Measurements from ENCODE around the gene FH. TPM values are rescaled to one million over a fixed set of nuclear protein-coding genes. Genes with fewer than 3 reads are reported as not detected.

Gene FH
- total RNA-seq, 2 experiments from 2014 or later: 13.0 to 16.9 TPM

DNA sequence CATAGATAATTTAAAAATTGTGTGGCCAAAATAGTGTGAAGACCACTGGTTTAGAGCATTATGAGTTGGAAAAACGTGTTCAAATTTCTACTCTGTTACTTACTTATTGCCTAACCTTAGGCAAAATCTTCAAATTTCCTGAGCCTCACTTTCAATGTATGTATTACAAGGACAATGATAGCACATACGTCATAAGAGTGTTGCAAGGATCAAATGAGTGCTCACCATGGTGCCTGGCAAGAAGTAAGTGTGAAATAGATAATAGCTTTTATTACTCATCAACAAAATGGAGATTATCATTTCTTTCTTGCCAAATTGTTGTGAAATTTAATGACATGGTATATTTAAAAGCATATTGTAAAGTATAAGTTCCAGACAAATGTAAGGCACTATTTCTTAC lies 57.2 kb downstream of the FH start:
- Mint-ChIP-seq H3K27ac (no peak overlapping the region), H3K36me3 (ENCODE audit: low read depth) (no peaks in the 10 kb centered on the region), H3K27me3 (peaks cover 21% of the 10 kb centered on the region), H3K4me3 (no peak overlapping the region), H3K4me1 (ENCODE audit: low read depth) (no peaks in the 10 kb centered on the region), H3K9me3 (no peaks in the 10 kb centered on the region)
- Histone ChIP-seq H3K4me1 (ENCODE audit: insufficient read depth, low read length) (no peaks in the 10 kb centered on the region), H3K4me3 (ENCODE audit: low read length) (no peak overlapping the region), H3K27ac (ENCODE audit: low read depth in 1 of 2, low read length in 2 of 2) (no peak overlapping the region), H3K36me3 (ENCODE audit: insufficient read depth, low read length) (no peaks in the 10 kb centered on the region), H3K9me3 (ENCODE audit: control insufficient read depth in 1 of 2, insufficient read depth in 1 of 2, low read length in 2 of 2) (no peaks in the 10 kb centered on the region), H3K27me3 (ENCODE audit: control insufficient read depth in 1 of 2, insufficient read depth in 2 of 2, low read length in 2 of 2) (no peaks in the 10 kb centered on the region)
- intact Hi-C loops (cut with DNase I, micrococcal nuclease): no loop called here
- ATAC-seq (ENCODE audit: poor library complexity) (no peak), DNase-seq (no peak)
- POLR2A ChIA-PET: no interaction called here
- CTCF ChIA-PET: no interaction called here
- TF ChIP-seq CTCF (IDR thresholded peaks at IDR 0.05): no peak

DNA sequence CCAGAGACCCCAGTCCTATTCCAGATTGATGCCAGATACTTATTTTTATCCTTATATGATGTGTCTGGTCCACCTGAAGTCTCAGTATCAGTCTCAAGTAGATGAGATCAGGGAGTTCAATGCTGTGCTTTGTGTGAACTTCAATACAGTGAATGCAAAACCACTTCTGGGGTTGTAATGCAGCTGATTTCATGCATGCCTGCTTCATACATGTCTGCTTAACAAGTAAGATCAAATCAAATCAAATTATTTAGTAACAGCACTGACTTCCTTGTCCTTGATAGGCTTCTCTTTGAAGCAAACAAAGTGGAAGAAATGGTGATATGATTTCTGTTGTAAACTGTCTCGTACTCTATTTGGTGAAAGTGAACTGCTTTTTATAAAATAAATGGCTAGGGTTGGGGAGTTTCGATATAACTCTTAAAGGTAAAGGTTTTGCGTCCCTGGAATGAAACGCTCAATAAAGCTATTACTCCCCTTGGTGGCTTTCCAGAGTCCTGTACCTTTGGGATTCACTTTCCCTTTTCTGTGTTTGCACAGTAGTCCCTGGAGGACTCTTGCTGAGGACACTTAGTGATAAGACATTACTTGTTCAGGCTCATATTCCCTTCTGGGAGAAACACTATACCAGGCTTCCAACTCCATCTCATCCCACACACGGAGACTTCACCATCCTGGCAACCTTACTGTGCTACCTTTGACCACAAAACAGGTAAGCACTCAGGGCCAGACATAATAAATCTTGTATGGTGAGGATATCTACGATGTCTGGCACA lies 59.3 kb downstream of the FH start:
- Histone ChIP-seq H3K27ac (ENCODE audit: low read depth in 1 of 2, low read length in 2 of 2) (no peak overlapping the region), H3K4me3 (ENCODE audit: low read length) (no peak overlapping the region), H3K9me3 (ENCODE audit: control insufficient read depth in 1 of 2, insufficient read depth in 1 of 2, low read length in 2 of 2) (no peaks in the 10 kb centered on the region), H3K4me1 (ENCODE audit: insufficient read depth, low read length) (no peaks in the 10 kb centered on the region), H3K27me3 (ENCODE audit: control insufficient read depth in 1 of 2, insufficient read depth in 2 of 2, low read length in 2 of 2) (no peaks in the 10 kb centered on the region), H3K36me3 (ENCODE audit: insufficient read depth, low read length) (no peaks in the 10 kb centered on the region)
- Mint-ChIP-seq H3K27me3 (peaks cover 21% of the 10 kb centered on the region), H3K9me3 (no peaks in the 10 kb centered on the region), H3K27ac (no peak overlapping the region), H3K4me1 (ENCODE audit: low read depth) (no peaks in the 10 kb centered on the region), H3K36me3 (ENCODE audit: low read depth) (no peaks in the 10 kb centered on the region), H3K4me3 (no peak overlapping the region)
- intact Hi-C loops (cut with DNase I, micrococcal nuclease): no loop called here
- no peak for DNase-seq
- ChIA-PET POLR2A (interaction anchor here (0.6 kb wide), 1 partner anchor 1827 kb away, joined by 3 read pairs; no protein-coding TSS in a partner anchor), CTCF (no interaction called here)
- TF ChIP-seq CTCF (IDR thresholded peaks at IDR 0.05): no peak
- no peak for ATAC-seq (ENCODE audit: poor library complexity)

DNA sequence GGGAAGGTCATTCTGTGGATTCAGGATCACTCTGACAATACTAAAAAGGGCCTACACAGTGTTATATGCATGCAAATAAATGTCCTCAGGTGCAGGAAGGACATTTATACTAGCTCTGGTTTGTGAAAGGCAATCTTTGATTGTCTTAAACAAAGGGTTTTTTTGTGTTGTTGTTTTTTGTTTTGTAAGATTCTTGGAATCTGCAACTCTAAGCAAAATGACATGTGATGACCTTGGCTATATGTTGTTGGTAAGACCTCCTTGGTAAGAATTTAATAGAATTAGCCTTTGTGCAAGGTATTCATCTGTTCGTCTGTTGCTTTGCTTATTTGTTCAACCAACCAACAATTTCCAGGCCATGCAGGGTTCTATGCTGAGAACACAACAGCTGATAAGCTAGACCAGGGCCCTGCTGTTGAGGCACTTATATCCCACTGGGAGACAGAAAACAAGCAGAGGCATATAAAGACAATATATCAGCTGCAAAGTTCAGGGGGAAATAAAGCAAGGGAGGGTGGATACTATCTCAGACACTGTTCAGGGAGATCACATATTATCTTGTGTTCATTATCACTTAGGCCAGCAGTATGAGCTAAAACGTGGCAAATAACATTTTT lies 60.3 kb downstream of the FH start:
- Histone ChIP-seq H3K36me3 (ENCODE audit: insufficient read depth, low read length) (no peaks in the 10 kb centered on the region), H3K4me3 (ENCODE audit: low read length) (no peak overlapping the region), H3K4me1 (ENCODE audit: insufficient read depth, low read length) (no peaks in the 10 kb centered on the region), H3K27me3 (ENCODE audit: control insufficient read depth in 1 of 2, insufficient read depth in 2 of 2, low read length in 2 of 2) (no peaks in the 10 kb centered on the region), H3K27ac (ENCODE audit: low read depth in 1 of 2, low read length in 2 of 2) (no peak overlapping the region), H3K9me3 (ENCODE audit: control insufficient read depth in 1 of 2, insufficient read depth in 1 of 2, low read length in 2 of 2) (no peaks in the 10 kb centered on the region)
- Mint-ChIP-seq H3K4me1 (ENCODE audit: low read depth) (no peaks in the 10 kb centered on the region), H3K27me3 (peaks cover 21% of the 10 kb centered on the region), H3K27ac (no peak overlapping the region), H3K36me3 (ENCODE audit: low read depth) (no peaks in the 10 kb centered on the region), H3K4me3 (no peak overlapping the region), H3K9me3 (no peaks in the 10 kb centered on the region)
- no peak for TF ChIP-seq CTCF (IDR thresholded peaks at IDR 0.05)
- ChIA-PET POLR2A (no interaction called here), CTCF (no interaction called here)
- no peak for ATAC-seq (ENCODE audit: poor library complexity)
- DNase-seq: no peak
- intact Hi-C loops (cut with DNase I, micrococcal nuclease): no loop called here

All from CD4-positive, alpha-beta T cell (primary cell).